Osteoblast (primary cell): ENCODE results near the gene CCDC92B. TPM values are rescaled to one million over a fixed set of nuclear protein-coding genes. Genes with fewer than 3 reads are reported as not detected.

Source experiments
- DNase-seq: peaks from one replicate; pipeline ENCODE4 v3.0.0; 2011; ENCODE audit warnings: low spot score, mixed read lengths; ENCODE audit not compliant: insufficient read length; ENCODE audit errors: missing footprints
- H2AFZ ChIP-seq: 2 replicates; pipeline ENCODE4 v1.6.0; 2011; ENCODE audit warnings: mild to moderate bottlenecking, low read length
- H3K27ac ChIP-seq: 2 replicates; pipeline ENCODE4 v1.5.1; 2011; ENCODE audit warnings: mild to moderate bottlenecking, low read depth, low read length, moderate library complexity
- H3K27me3 ChIP-seq: 2 replicates; pipeline ENCODE4 v1.6.0; 2012; ENCODE audit warnings: mild to moderate bottlenecking, control low read depth, inconsistent platforms, low read length, moderate library complexity; ENCODE audit not compliant: insufficient read depth
- H3K36me3 ChIP-seq: 2 replicates; pipeline ENCODE4 v1.5.1; 2011; ENCODE audit warnings: mild to moderate bottlenecking, low read length, control low read depth, moderate library complexity; ENCODE audit not compliant: insufficient read depth
- H3K4me1 ChIP-seq: 2 replicates; pipeline ENCODE4 v1.5.1; 2011; ENCODE audit warnings: mild to moderate bottlenecking, low read length, control low read depth, moderate library complexity; ENCODE audit not compliant: insufficient read depth
- H3K4me2 ChIP-seq: 2 replicates; pipeline ENCODE4 v1.6.0; 2011; ENCODE audit warnings: mild to moderate bottlenecking, low read length; ENCODE audit not compliant: insufficient read depth
- H3K4me3 ChIP-seq: fragments of 200-600 bp; sonication (generic); 3 replicates; pipeline ENCODE4 v1.5.1; 2012; ENCODE audit warnings: mild to moderate bottlenecking, low read length, inconsistent platforms; ENCODE audit not compliant: insufficient read depth
- H3K79me2 ChIP-seq: 2 replicates; pipeline ENCODE4 v1.6.0; 2012; ENCODE audit warnings: mild to moderate bottlenecking, low read length, control low read depth, inconsistent platforms; ENCODE audit not compliant: insufficient read depth
- H3K9me3 ChIP-seq: 2 replicates; pipeline ENCODE4 v1.5.1; 2011; ENCODE audit warnings: low read depth, low read length, control low read depth
- H4K20me1 ChIP-seq: 2 replicates; pipeline ENCODE4 v1.6.0; 2012; ENCODE audit warnings: mild to moderate bottlenecking, low read length, control low read depth; ENCODE audit not compliant: insufficient read depth
- CTCF ChIP-seq: IDR thresholded peaks from 2 replicates; pipeline ENCODE4 v1.5.1; 2011; ENCODE audit warnings: mild to moderate bottlenecking, low read depth, low read length, moderate library complexity; ENCODE audit errors: extremely low read depth
- total RNA-seq: library from RNA; depleted of rRNA; stranded (reverse); fragments of >200 nt; gene quantifications from 2 replicates; pipeline ENCODE4 v1.2.3, GENCODE V29; 2012

The CCDC92B gene
- total RNA-seq, 1 donor: not detected

- Histone ChIP-seq H3K79me2 (no peaks in the 10 kb centered on the region), H3K36me3 (no peaks in the 10 kb centered on the region), H2AFZ (no peak overlapping the region), H3K4me3 (no peak overlapping the region), H3K27me3 (peaks cover 28% of the 10 kb centered on the region), H4K20me1 (no peaks in the 10 kb centered on the region), H3K9me3 (no peaks in the 10 kb centered on the region), H3K4me2 (no peak overlapping the region), H3K27ac (no peak overlapping the region), H3K4me1 (no peaks in the 10 kb centered on the region)
- TF ChIP-seq CTCF: no peak
- peak; percentile 93 for DNase-seq
Observed at GRCh38 chr17:2723505-2723996, 25.9 kb downstream of the CCDC92B start.

- peaks cover 28% of the 10 kb centered on the region for H3K27me3 ChIP-seq
- no peak overlapping the region for H3K4me2 ChIP-seq
- no peak overlapping the region for H2AFZ ChIP-seq
- no peaks in the 10 kb centered on the region for H3K9me3 ChIP-seq
- no peak overlapping the region for H3K4me3 ChIP-seq
- no peak overlapping the region for H3K27ac ChIP-seq
- no peaks in the 10 kb centered on the region for H3K79me2 ChIP-seq
- H3K4me1 ChIP-seq: no peaks in the 10 kb centered on the region
- H4K20me1 ChIP-seq: no peaks in the 10 kb centered on the region
- peak; percentile 80 for DNase-seq
- H3K36me3 ChIP-seq: no peaks in the 10 kb centered on the region
- no peak for TF ChIP-seq CTCF
Observed at GRCh38 chr17:2722611-2723010, 26.8 kb downstream of the CCDC92B start.

GRCh38 chr17:2721603-2722002 is 27.8 kb downstream of the CCDC92B start:
- Histone ChIP-seq H3K27ac (no peak overlapping the region), H3K36me3 (no peaks in the 10 kb centered on the region), H3K4me3 (no peak overlapping the region), H4K20me1 (no peaks in the 10 kb centered on the region), H3K4me2 (no peak overlapping the region), H3K9me3 (no peaks in the 10 kb centered on the region), H2AFZ (no peak overlapping the region), H3K27me3 (peaks cover 28% of the 10 kb centered on the region), H3K79me2 (no peaks in the 10 kb centered on the region), H3K4me1 (no peaks in the 10 kb centered on the region)
- DNase-seq: peak; percentile 86
- no peak for TF ChIP-seq CTCF

- no peak for TF ChIP-seq CTCF
- H3K36me3 ChIP-seq: no peaks in the 10 kb centered on the region
- H3K27me3 ChIP-seq: peaks cover 19% of the 10 kb centered on the region
- H3K4me3 ChIP-seq: no peak overlapping the region
- no peak overlapping the region for H3K4me2 ChIP-seq
- no peak overlapping the region for H2AFZ ChIP-seq
- no peak overlapping the region for H3K27ac ChIP-seq
- DNase-seq: no peak
- no peaks in the 10 kb centered on the region for H3K4me1 ChIP-seq
- no peaks in the 10 kb centered on the region for H3K79me2 ChIP-seq
- no peaks in the 10 kb centered on the region for H4K20me1 ChIP-seq
- H3K9me3 ChIP-seq: no peaks in the 10 kb centered on the region
Observed at GRCh38 chr17:2719861-2720260, 29.6 kb downstream of the CCDC92B start.
